ENCODE results near the gene KRT17. TPM values are rescaled to one million over a fixed set of nuclear protein-coding genes. Genes with fewer than 3 reads are reported as not detected.
"Not testable (repeated sequence)": the region's sequence is repeated elsewhere in the genome, so short reads cannot be mapped to it uniquely, and the experiment has no call there.

Gene KRT17
- polyA plus RNA-seq, 1 donor from 2014 or later, result not detected

- Mint-ChIP-seq H3K4me1 (peaks cover 0 to 2% (median 0%) of the 10 kb centered on the region in 3 donors), H3K27ac (no peak overlapping the region), H3K36me3 (no peaks in the 10 kb centered on the region), H3K27me3 (peaks cover 4% of the 10 kb centered on the region), H3K4me3 (no peak overlapping the region), H3K9me3 (no peaks in the 10 kb centered on the region)
Observed at GRCh38 chr17:41620583-41621434, 3.6 kb downstream of the KRT17 start.

- H3K27ac Mint-ChIP-seq, H3K27me3 Mint-ChIP-seq, H3K9me3 Mint-ChIP-seq, H3K36me3 Mint-ChIP-seq, H3K4me3 Mint-ChIP-seq, H3K4me1 Mint-ChIP-seq: not testable (repeated sequence)
Observed at GRCh38 chr17:41619927-41620582, 4.3 kb downstream of the KRT17 start.

DNA sequence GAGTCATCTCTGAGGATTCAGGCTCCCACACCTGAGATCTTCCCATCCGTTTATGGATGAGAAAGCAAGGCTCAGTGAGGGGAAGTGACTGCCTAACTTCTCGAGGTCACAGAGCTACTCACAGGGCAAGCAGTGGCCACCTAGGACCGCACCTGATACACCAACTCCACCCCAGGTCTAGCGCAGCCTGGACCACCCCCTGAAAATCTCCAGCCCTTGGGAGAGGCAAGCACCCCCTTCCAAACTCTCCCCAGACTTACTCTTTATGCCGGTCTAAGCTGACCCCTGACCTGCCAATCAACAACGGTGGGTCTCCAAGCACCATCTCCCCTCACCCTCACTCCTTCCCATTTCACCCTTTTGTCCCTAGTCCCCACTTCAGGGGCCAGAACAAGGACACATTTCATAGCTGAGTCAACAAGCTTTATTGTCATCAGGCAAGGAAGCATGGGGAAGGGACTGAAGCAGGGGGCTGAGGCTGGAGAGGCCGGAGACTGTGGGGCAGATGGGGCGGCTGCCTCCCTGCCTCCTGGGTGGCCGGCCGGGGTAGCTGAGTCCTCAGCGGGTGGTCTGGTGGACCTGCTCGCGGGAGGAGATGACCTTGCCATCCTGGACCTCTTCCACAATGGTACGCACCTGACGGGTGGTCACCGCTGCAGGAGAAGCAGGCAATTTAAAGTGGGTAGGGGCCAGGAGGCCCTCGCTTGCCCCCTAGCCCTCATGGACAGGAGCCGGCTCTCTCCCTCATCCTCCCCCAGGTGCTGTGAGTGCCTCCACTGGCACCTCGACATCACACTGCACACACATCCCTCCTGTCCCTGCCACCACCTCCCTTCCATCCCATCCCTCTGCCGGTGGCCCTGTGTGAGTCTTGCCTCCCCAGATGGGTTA, 5.1 kb downstream of the KRT17 start:
- H3K27me3 Mint-ChIP-seq, result peaks cover 6% of the 10 kb centered on the region
- H3K9me3 Mint-ChIP-seq, result no peaks in the 10 kb centered on the region
- H3K4me3 Mint-ChIP-seq, result no peak overlapping the region
- peaks cover 0 to 2% (median 0%) of the 10 kb centered on the region in 3 donors for H3K4me1 Mint-ChIP-seq
- no peaks in the 10 kb centered on the region for H3K36me3 Mint-ChIP-seq
- H3K27ac Mint-ChIP-seq, result no peak overlapping the region

- Mint-ChIP-seq H3K4me1 (peaks cover 0 to 2% (median 0%) of the 10 kb centered on the region in 3 donors), H3K27ac (no peak overlapping the region), H3K9me3 (no peaks in the 10 kb centered on the region), H3K36me3 (no peaks in the 10 kb centered on the region), H3K27me3 (peaks cover 6% of the 10 kb centered on the region), H3K4me3 (no peak overlapping the region)
Observed at GRCh38 chr17:41618341-41619035, 5.9 kb downstream of the KRT17 start.

DNA sequence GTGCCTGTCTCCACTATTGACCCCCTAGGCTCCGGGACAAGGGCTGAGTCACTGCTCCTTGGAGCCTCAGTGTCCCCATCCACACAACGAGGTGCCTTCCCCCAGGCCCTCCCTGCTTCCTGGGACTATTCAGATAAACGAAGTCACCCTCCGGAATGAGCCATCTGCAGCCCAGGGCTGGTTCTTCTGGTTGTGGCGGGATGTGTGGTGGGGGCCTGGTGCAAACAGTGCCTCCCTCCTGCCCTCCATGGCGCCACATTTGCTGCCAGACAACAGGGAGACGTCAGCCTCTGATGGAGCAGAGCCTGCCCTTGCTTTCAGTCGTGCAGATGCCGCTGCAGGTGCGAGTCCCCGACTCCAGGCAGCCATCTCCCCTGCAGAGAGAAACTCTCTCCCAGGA, 6.7 kb downstream of the KRT17 start:
- no peaks in the 10 kb centered on the region for H3K36me3 Mint-ChIP-seq
- no peak overlapping the region for H3K4me3 Mint-ChIP-seq
- peaks cover 6% of the 10 kb centered on the region for H3K27me3 Mint-ChIP-seq
- H3K27ac Mint-ChIP-seq, result no peak overlapping the region
- peaks cover 0 to 2% (median 1%) of the 10 kb centered on the region in 3 donors for H3K4me1 Mint-ChIP-seq
- no peaks in the 10 kb centered on the region for H3K9me3 Mint-ChIP-seq

GRCh38 chr17:41617136-41617535, 7.2 kb downstream of the KRT17 start:
- Mint-ChIP-seq H3K4me3 (no peak overlapping the region), H3K27me3 (peaks cover 6% of the 10 kb centered on the region), H3K9me3 (no peaks in the 10 kb centered on the region)

GRCh38 chr17:41616486-41616885, 7.9 kb downstream of the KRT17 start:
- H3K27ac Mint-ChIP-seq, H3K36me3 Mint-ChIP-seq, H3K4me3 Mint-ChIP-seq, H3K9me3 Mint-ChIP-seq, H3K4me1 Mint-ChIP-seq, H3K27me3 Mint-ChIP-seq: not testable (repeated sequence)

More at GRCh38 chr17:41617136-41617535, 7.2 kb downstream of the KRT17 start:
- peaks cover 0 to 1% (median 0%) of the 10 kb centered on the region in 3 donors for H3K4me1 Mint-ChIP-seq
- H3K36me3 Mint-ChIP-seq, result no peaks in the 10 kb centered on the region
- H3K27ac Mint-ChIP-seq, result no peak overlapping the region

DNA sequence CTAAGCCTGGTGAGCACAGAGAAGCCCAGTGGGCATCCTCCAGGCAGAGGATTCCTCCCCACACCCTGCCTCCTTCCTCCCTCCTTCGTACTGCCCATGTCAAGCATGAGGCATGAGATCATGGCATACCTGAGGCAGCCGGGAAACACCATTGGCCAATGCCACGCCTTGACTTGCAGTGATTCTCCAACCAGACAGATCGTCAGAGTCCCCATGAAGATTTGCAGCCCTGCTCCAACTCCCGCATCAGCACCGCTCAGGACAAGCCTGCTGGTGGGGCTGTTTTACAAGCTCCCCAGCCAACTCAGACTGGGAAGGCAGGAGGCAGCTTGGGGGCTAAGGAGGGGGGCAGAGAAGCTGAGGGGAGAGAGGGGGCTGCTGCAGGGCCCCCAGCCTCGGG, 8.9 kb downstream of the KRT17 start:
- H3K4me3 Mint-ChIP-seq, result no peak overlapping the region
- H3K9me3 Mint-ChIP-seq, result no peaks in the 10 kb centered on the region
- peaks cover 0 to 1% (median 0%) of the 10 kb centered on the region in 3 donors for H3K4me1 Mint-ChIP-seq
- H3K27me3 Mint-ChIP-seq, result peaks cover 11% of the 10 kb centered on the region
- no peak overlapping the region for H3K27ac Mint-ChIP-seq
- H3K36me3 Mint-ChIP-seq, result no peaks in the 10 kb centered on the region

DNA sequence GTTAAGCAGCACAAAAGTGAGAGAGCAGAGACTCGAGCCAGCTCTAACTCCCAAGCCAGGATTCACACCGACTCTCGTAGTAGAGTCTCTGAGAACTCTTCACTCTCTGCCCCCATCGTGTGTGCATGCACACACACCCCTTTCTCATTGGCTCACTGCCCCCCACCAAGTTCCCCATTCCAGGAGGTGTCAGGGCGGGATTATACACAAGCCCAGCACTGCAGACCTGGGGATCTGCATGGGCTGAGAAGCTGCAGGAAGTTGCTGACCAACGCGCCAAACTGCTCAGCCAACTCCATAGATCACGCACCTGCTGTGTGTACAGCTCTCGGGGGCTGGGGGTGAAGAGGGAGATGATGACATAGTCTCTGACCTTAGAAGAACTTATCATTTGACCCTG, 9.6 kb downstream of the KRT17 start:
- peaks cover 11% of the 10 kb centered on the region for H3K27me3 Mint-ChIP-seq
- H3K27ac Mint-ChIP-seq, H3K4me1 Mint-ChIP-seq, H3K9me3 Mint-ChIP-seq, H3K4me3 Mint-ChIP-seq, H3K36me3 Mint-ChIP-seq: not testable (repeated sequence)

DNA sequence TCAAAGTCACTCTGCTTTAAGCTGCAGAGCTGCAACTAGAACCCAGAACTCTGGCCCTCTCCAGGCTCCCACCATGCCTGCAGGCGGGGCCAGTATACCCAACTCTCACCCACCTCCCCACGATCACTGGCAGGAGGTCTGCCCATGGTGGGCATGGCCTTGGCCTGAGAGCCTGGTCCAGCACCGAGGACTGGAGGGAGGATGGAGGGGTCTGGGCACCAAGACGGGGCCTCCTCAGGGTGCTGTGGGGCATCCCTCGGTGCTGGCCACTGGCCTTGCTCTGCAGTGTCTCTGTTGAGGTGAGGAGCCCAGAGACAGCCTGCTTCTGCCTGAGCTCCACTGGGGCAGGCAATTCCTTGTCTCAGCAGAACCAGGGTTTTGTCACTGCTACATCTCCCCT, 10.3 kb downstream of the KRT17 start:
- Mint-ChIP-seq H3K27me3 (peaks cover 13% of the 10 kb centered on the region), H3K4me1 (peaks cover 0 to 2% (median 1%) of the 10 kb centered on the region in 3 donors), H3K27ac (no peak overlapping the region), H3K9me3 (no peaks in the 10 kb centered on the region), H3K4me3 (no peak overlapping the region), H3K36me3 (no peaks in the 10 kb centered on the region)

GRCh38 chr17:41613277-41614082, 10.9 kb downstream of the KRT17 start:
- peaks cover 13% of the 10 kb centered on the region for H3K27me3 Mint-ChIP-seq
- H3K9me3 Mint-ChIP-seq, result no peaks in the 10 kb centered on the region
- H3K4me1 Mint-ChIP-seq, result peaks cover 0 to 2% (median 1%) of the 10 kb centered on the region in 3 donors
- no peak overlapping the region for H3K4me3 Mint-ChIP-seq
- no peak overlapping the region for H3K27ac Mint-ChIP-seq
- no peaks in the 10 kb centered on the region for H3K36me3 Mint-ChIP-seq

- H3K4me3 Mint-ChIP-seq, H3K27ac Mint-ChIP-seq, H3K4me1 Mint-ChIP-seq, H3K36me3 Mint-ChIP-seq, H3K9me3 Mint-ChIP-seq: not testable (repeated sequence)
- peaks cover 13% of the 10 kb centered on the region for H3K27me3 Mint-ChIP-seq
Observed at GRCh38 chr17:41612376-41613160, 11.8 kb downstream of the KRT17 start, which contains the start of gene KRT16. Gene KRT16 (minus strand): TSS chr17:41612767. CDS start chr17:41612688, 79 bp downstream.

GRCh38 chr17:41610965-41611640, 13.3 kb downstream of the KRT17 start:
- no peaks in the 10 kb centered on the region for H3K36me3 Mint-ChIP-seq
- peaks cover 0 to 2% (median 1%) of the 10 kb centered on the region in 3 donors for H3K4me1 Mint-ChIP-seq
- H3K9me3 Mint-ChIP-seq, result peaks cover 2 to 14% (median 14%) of the 10 kb centered on the region in 3 donors
- no peak overlapping the region for H3K27ac Mint-ChIP-seq
- H3K27me3 Mint-ChIP-seq, result peaks cover 15% of the 10 kb centered on the region
- no peak overlapping the region for H3K4me3 Mint-ChIP-seq

Measured in IgD-negative memory B cell (primary cell).